ENCODE data around the gene HSPA1B. TPM values are rescaled to one million over a fixed set of nuclear protein-coding genes. Genes with fewer than 3 reads are reported as not detected.
"Not testable (repeated sequence)": the region's sequence is repeated elsewhere in the genome, so short reads cannot be mapped to it uniquely, and the experiment has no call there.

Gene HSPA1B
- total RNA-seq, 2 donors from 2014 or later = 31.6 to 44.9 TPM

- not testable (repeated sequence) for H3K27ac Mint-ChIP-seq; DNase-seq; ATAC-seq (replicated peaks in 1 of 2); H3K27me3 Mint-ChIP-seq (ENCODE audit: low read depth); H3K9me3 Mint-ChIP-seq; H3K36me3 Mint-ChIP-seq (ENCODE audit: insufficient read depth in 2 of 2)
- Mint-ChIP-seq H3K4me1 (ENCODE audit: low read depth) (peaks cover 63% of the 10 kb centered on the region), H3K4me3 (peak overlapping the region in 1 of 2 donors; percentile 52)
Observed at GRCh38 chr6:31823592-31824196, 3.8 kb upstream of the HSPA1B start.

- H3K4me3 Mint-ChIP-seq = peak overlapping the region; percentile 90 to 94
- H3K27me3 Mint-ChIP-seq (ENCODE audit: low read depth) = no peaks in the 10 kb centered on the region
- peaks cover 60% of the 10 kb centered on the region for H3K4me1 Mint-ChIP-seq (ENCODE audit: low read depth)
- H3K36me3 Mint-ChIP-seq (ENCODE audit: insufficient read depth in 2 of 2) = peaks cover 2 to 4% of the 10 kb centered on the region in 2 donors
- H3K9me3 Mint-ChIP-seq = no peaks in the 10 kb centered on the region
- peak overlapping the region; percentile 89 for H3K27ac Mint-ChIP-seq
- no peak for ATAC-seq (replicated peaks in 1 of 2)
- DNase-seq = no peak
Observed at GRCh38 chr6:31825553-31825952, 2.0 kb upstream of the HSPA1B start.

- ATAC-seq (replicated peaks in 1 of 2) = peak; percentile 12 to 16
- Mint-ChIP-seq H3K9me3 (no peaks in the 10 kb centered on the region), H3K4me1 (ENCODE audit: low read depth) (peaks cover 59% of the 10 kb centered on the region), H3K4me3 (peak overlapping the region; percentile 90 to 94), H3K27ac (peak overlapping the region; percentile 89), H3K27me3 (ENCODE audit: low read depth) (no peaks in the 10 kb centered on the region), H3K36me3 (ENCODE audit: insufficient read depth in 2 of 2) (peaks cover 2 to 4% of the 10 kb centered on the region in 2 donors)
- DNase-seq = peak; percentile 62
Observed at GRCh38 chr6:31826793-31827285, 699 bp upstream of the HSPA1B start.

- Mint-ChIP-seq H3K9me3 (no peaks in the 10 kb centered on the region), H3K27ac (peak overlapping the region; percentile 97), H3K4me1 (ENCODE audit: low read depth) (peaks cover 53% of the 10 kb centered on the region), H3K36me3 (ENCODE audit: insufficient read depth in 2 of 2) (peaks cover 4 to 6% of the 10 kb centered on the region in 2 donors), H3K4me3 (peak overlapping the region; percentile 96), H3K27me3 (ENCODE audit: low read depth) (no peaks in the 10 kb centered on the region)
- no peak for ATAC-seq (replicated peaks in 1 of 2)
- DNase-seq = no peak
Observed at GRCh38 chr6:31829633-31830283, 2.2 kb downstream of the HSPA1B start.

- H3K36me3 Mint-ChIP-seq (ENCODE audit: insufficient read depth in 2 of 2) = peaks cover 11 to 14% of the 10 kb centered on the region in 2 donors
- peaks cover 43% of the 10 kb centered on the region for H3K4me1 Mint-ChIP-seq (ENCODE audit: low read depth)
- H3K27ac Mint-ChIP-seq = peak overlapping the region; percentile 97
- H3K9me3 Mint-ChIP-seq = no peaks in the 10 kb centered on the region
- DNase-seq = no peak
- no peaks in the 10 kb centered on the region for H3K27me3 Mint-ChIP-seq (ENCODE audit: low read depth)
- no peak for ATAC-seq (replicated peaks in 1 of 2)
- peak overlapping the region; percentile 96 for H3K4me3 Mint-ChIP-seq
Observed at GRCh38 chr6:31830886-31831335, 3.4 kb downstream of the HSPA1B start.

GRCh38 chr6:31831350-31832215, 4.0 kb downstream of the HSPA1B start:
- no peak for ATAC-seq (replicated peaks in 1 of 2)
- Mint-ChIP-seq H3K36me3 (ENCODE audit: insufficient read depth in 2 of 2) (peaks cover 16 to 21% of the 10 kb centered on the region in 2 donors), H3K9me3 (no peaks in the 10 kb centered on the region), H3K27me3 (ENCODE audit: low read depth) (no peaks in the 10 kb centered on the region), H3K4me3 (peak overlapping the region; percentile 96), H3K27ac (peak overlapping the region; percentile 97), H3K4me1 (ENCODE audit: low read depth) (peaks cover 46% of the 10 kb centered on the region)
- no peak for DNase-seq

GRCh38 chr6:31834367-31835250, 7.1 kb downstream of the HSPA1B start:
- Mint-ChIP-seq H3K27ac (peak overlapping the region; percentile 97), H3K27me3 (ENCODE audit: low read depth) (no peaks in the 10 kb centered on the region), H3K4me3 (peak overlapping the region; percentile 86 to 97), H3K36me3 (ENCODE audit: insufficient read depth in 2 of 2) (peaks cover 25 to 36% of the 10 kb centered on the region in 2 donors), H3K4me1 (ENCODE audit: low read depth) (peaks cover 68% of the 10 kb centered on the region), H3K9me3 (no peaks in the 10 kb centered on the region)
- DNase-seq = peak; percentile 80 to 83
- ATAC-seq (replicated peaks in 1 of 2) = peak; percentile 65

GRCh38 chr6:31836047-31836473, 8.5 kb downstream of the HSPA1B start:
- peak overlapping the region; percentile 97 for H3K27ac Mint-ChIP-seq
- H3K9me3 Mint-ChIP-seq = no peaks in the 10 kb centered on the region
- H3K36me3 Mint-ChIP-seq (ENCODE audit: insufficient read depth in 2 of 2) = peaks cover 23 to 44% of the 10 kb centered on the region in 2 donors
- H3K4me1 Mint-ChIP-seq (ENCODE audit: low read depth) = peaks cover 56% of the 10 kb centered on the region
- ATAC-seq (replicated peaks in 1 of 2) = no peak
- no peak for DNase-seq
- peak overlapping the region; percentile 86 to 97 for H3K4me3 Mint-ChIP-seq
- H3K27me3 Mint-ChIP-seq (ENCODE audit: low read depth) = no peaks in the 10 kb centered on the region

- no peaks in the 10 kb centered on the region for H3K9me3 Mint-ChIP-seq
- H3K4me3 Mint-ChIP-seq = peak overlapping the region; percentile 86 to 97
- ATAC-seq (replicated peaks in 1 of 2) = no peak
Observed at GRCh38 chr6:31836474-31837368, 9.2 kb downstream of the HSPA1B start.

GRCh38 chr6:31837369-31838113, 10.0 kb downstream of the HSPA1B start:
- Mint-ChIP-seq H3K9me3 (no peaks in the 10 kb centered on the region), H3K27me3 (ENCODE audit: low read depth) (no peaks in the 10 kb centered on the region), H3K36me3 (ENCODE audit: insufficient read depth in 2 of 2) (peaks cover 23 to 46% of the 10 kb centered on the region in 2 donors), H3K4me3 (peak overlapping the region; percentile 86 to 97), H3K4me1 (ENCODE audit: low read depth) (peaks cover 54% of the 10 kb centered on the region), H3K27ac (peak overlapping the region; percentile 97)
- DNase-seq = no peak
- no peak for ATAC-seq (replicated peaks in 1 of 2)

More at GRCh38 chr6:31836474-31837368, 9.2 kb downstream of the HSPA1B start:
- Mint-ChIP-seq H3K36me3 (ENCODE audit: insufficient read depth in 2 of 2) (peaks cover 23 to 46% of the 10 kb centered on the region in 2 donors), H3K27ac (peak overlapping the region; percentile 97), H3K4me1 (ENCODE audit: low read depth) (peaks cover 54% of the 10 kb centered on the region), H3K27me3 (ENCODE audit: low read depth) (no peaks in the 10 kb centered on the region)
- DNase-seq = no peak

GRCh38 chr6:31838114-31838553, 10.6 kb downstream of the HSPA1B start:
- H3K27ac Mint-ChIP-seq; DNase-seq; ATAC-seq (replicated peaks in 1 of 2); H3K27me3 Mint-ChIP-seq (ENCODE audit: low read depth); H3K9me3 Mint-ChIP-seq: not testable (repeated sequence)
- H3K4me1 Mint-ChIP-seq (ENCODE audit: low read depth) = peaks cover 48% of the 10 kb centered on the region
- H3K4me3 Mint-ChIP-seq = peak overlapping the region; percentile 86 to 97
- H3K36me3 Mint-ChIP-seq (ENCODE audit: insufficient read depth in 2 of 2) = peaks cover 23 to 46% of the 10 kb centered on the region in 2 donors
